SK-MEL-5 (cell line): ENCODE measurements around the gene MYLK. TPM values are rescaled to one million over a fixed set of nuclear protein-coding genes. Genes with fewer than 3 reads are reported as not detected.

Source experiments
- DNase-seq: peaks from one replicate; pipeline ENCODE4 v3.0.0-alpha.2; 2016; ENCODE audit warnings: low read depth, low spot score
- in situ Hi-C: cut with HindIII; loops from 2 replicates; pipeline ENCODE4 v1.10.0; 2016; ENCODE audit warnings: low sequenced_read_pairs, high pct_unique_total_duplicates, low pct_unique_long_range_greater_than_20kb
- total RNA-seq: library from RNA; depleted of rRNA; stranded (reverse); fragments of >200 nt; shearing (Covaris generic); gene quantifications from 2 replicates; pipeline ENCODE4 v1.2.3, GENCODE V29; 2014

The MYLK gene
- total RNA-seq, 1 experiment from 2014 or later: 23.7 TPM

- in situ Hi-C loops: no loop called here
- no peak for DNase-seq
Observed at GRCh38 chr3:123767564-123768292, 116.4 kb downstream of the MYLK start.

GRCh38 chr3:123767009-123767372, 117.1 kb downstream of the MYLK start:
- in situ Hi-C loops: no loop called here
- no peak for DNase-seq

- in situ Hi-C loops: no loop called here
- DNase-seq: no peak
Observed at GRCh38 chr3:123766193-123767008, 117.7 kb downstream of the MYLK start.

- in situ Hi-C loops: no loop called here
- no peak for DNase-seq
Observed at GRCh38 chr3:123765475-123766128, 118.5 kb downstream of the MYLK start.

GRCh38 chr3:123764647-123765046, 119.5 kb downstream of the MYLK start:
- no peak for DNase-seq
- in situ Hi-C loops: no loop called here

- in situ Hi-C loops: no loop called here
- DNase-seq: no peak
Observed at GRCh38 chr3:123762805-123763204, 121.3 kb downstream of the MYLK start.

GRCh38 chr3:123760817-123761216, 123.3 kb downstream of the MYLK start:
- no peak for DNase-seq
- in situ Hi-C loops: no loop called here

GRCh38 chr3:123759871-123760270, 124.3 kb downstream of the MYLK start:
- in situ Hi-C loops: no loop called here

GRCh38 chr3:123759311-123759710, 124.8 kb downstream of the MYLK start:
- DNase-seq: no peak
- in situ Hi-C loops: no loop called here

More at GRCh38 chr3:123759871-123760270, 124.3 kb downstream of the MYLK start:
- DNase-seq: no peak

- in situ Hi-C loops: no loop called here
- DNase-seq: no peak
Observed at GRCh38 chr3:123758081-123758564, 126.0 kb downstream of the MYLK start.

- DNase-seq: peak; percentile 55
- in situ Hi-C loops: no loop called here
Observed at GRCh38 chr3:123757281-123757940, 126.7 kb downstream of the MYLK start.

GRCh38 chr3:123755501-123755900, 128.6 kb downstream of the MYLK start:
- DNase-seq: no peak
- in situ Hi-C loops: no loop called here

- no peak for DNase-seq
- in situ Hi-C loops: no loop called here
Observed at GRCh38 chr3:123755085-123755484, 129.0 kb downstream of the MYLK start.

- in situ Hi-C loops: no loop called here
- no peak for DNase-seq
Observed at GRCh38 chr3:123753286-123753685, 130.8 kb downstream of the MYLK start.

- DNase-seq: no peak
- in situ Hi-C loops: no loop called here
Observed at GRCh38 chr3:123752228-123752627, 131.9 kb downstream of the MYLK start.

- in situ Hi-C loops: no loop called here
- DNase-seq: no peak
Observed at GRCh38 chr3:123751433-123751832, 132.7 kb downstream of the MYLK start.

- DNase-seq: no peak
- in situ Hi-C loops: no loop called here
Observed at GRCh38 chr3:123750659-123751420, 133.3 kb downstream of the MYLK start.
